Vagina (tissue), 2 donors: ENCODE data around the gene FZR1. TPM values are rescaled to one million over a fixed set of nuclear protein-coding genes. Genes with fewer than 3 reads are reported as not detected.

Source experiments
- DNase-seq, 2 donors: peaks; one replicate each; pipeline ENCODE4 v3.0.0-alpha.2; 2017; ENCODE audit errors: extremely low spot score in 2 of 2
- H3K27ac ChIP-seq: fragments of 200-600 bp; sonication (generic); one replicate; pipeline ENCODE4 v1.5.1; 2019
- H3K27me3 ChIP-seq: fragments of 200-600 bp; sonication (generic); one replicate; pipeline ENCODE4 v1.5.1; 2019
- H3K36me3 ChIP-seq, 2 donors: fragments of 200-600 bp; sonication (generic); one replicate each; pipeline ENCODE4 v1.5.1; 2017 to 2019
- H3K4me1 ChIP-seq: fragments of 200-600 bp; sonication (generic); one replicate; pipeline ENCODE4 v1.5.1; 2019
- H3K4me3 ChIP-seq, 2 donors: fragments of 200-600 bp; sonication (generic); 1 replicate in 1 of 2; 2 replicates in 1 of 2; pipeline ENCODE4 v1.5.1; 2016 to 2019
- H3K9me3 ChIP-seq: fragments of 200-600 bp; sonication (generic); one replicate; pipeline ENCODE4 v1.5.1; 2019
- POLR2A ChIP-seq, 2 donors: fragments of 450-650 bp; IDR thresholded peaks; one replicate each; pipeline ENCODE4 v1.6.1; 2017; ENCODE audit warnings: antibody characterized with exemption in 2 of 2, mild to moderate bottlenecking in 2 of 2, moderate library complexity in 2 of 2
- POLR2AphosphoS5 ChIP-seq, 2 donors: sonication (generic); formaldehyde crosslinking; IDR thresholded peaks; one replicate each; pipeline ENCODE4 v1.9.0; 2017; ENCODE audit warnings: antibody characterized with exemption in 2 of 2, mild to moderate bottlenecking in 2 of 2, low read depth in 1 of 2; ENCODE audit not compliant: insufficient read depth in 1 of 2
- intact Hi-C: fragments of 100-400 bp; cut with DNase I; formaldehyde crosslinking; loops from one replicate; pipeline ENCODE4 v1.15.1; 2023
- total RNA-seq: library from RNA; depleted of rRNA; stranded (reverse); fragments of >200 nt; gene quantifications from one replicate; pipeline ENCODE4 v1.2.3, GENCODE V29; 2016
- TF ChIP-seq, protein P1 (sequence below), 3 experiments: fragments of 450-650 bp in 2 of 3; fragments of 200-600 bp in 1 of 3; sonication (generic) in 1 of 3; IDR thresholded peaks; one replicate each; pipeline ENCODE4 v1.5.1; 2017 to 2019; ENCODE audit warnings: antibody characterized with exemption in 3 of 3, mild to moderate bottlenecking in 2 of 3, moderate library complexity in 2 of 3

The FZR1 gene
- total RNA-seq, 1 donor from 2014 or later = 29.2 TPM

- no peaks in the 10 kb centered on the region for H3K27me3 ChIP-seq
Measured at GRCh38 chr19:3537438-3538240, 31.5 kb downstream of the FZR1 start.

DNA sequence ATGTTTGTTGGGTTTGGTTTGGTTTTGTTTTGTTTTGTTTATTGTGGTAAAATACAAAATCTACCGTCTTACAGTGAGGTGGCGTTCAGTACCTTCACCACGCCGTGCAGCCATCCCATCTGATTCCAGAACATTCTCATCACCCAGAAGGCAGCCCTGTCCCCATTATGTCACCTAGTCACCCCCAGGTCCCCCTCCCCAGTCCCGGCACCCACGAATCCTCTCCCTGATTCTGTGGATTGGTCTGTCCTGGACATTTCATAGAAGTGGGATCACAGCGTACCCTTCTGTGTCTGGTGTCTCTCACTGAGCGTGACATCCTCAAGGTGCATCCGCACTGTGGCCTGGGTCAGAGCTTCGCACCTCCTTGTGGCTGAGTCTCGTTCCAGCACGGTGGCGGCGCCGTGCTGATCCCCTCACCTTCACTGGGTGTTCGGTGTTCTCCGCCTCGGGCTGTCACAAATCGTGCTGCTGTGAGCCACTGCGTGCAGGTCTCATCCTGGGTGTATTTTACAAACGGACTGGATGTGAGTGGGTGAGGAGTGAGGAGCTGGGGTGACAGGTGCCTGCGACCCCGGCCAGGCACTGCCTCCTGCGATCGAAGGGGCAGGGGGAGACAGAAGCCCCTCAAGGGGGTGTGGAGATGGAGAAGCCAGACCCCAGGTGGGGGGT lies 32.3 kb downstream of the FZR1 start:
- DNase-seq = no peak
- Histone ChIP-seq H3K4me1 (peaks cover 11% of the 10 kb centered on the region), H3K9me3 (no peaks in the 10 kb centered on the region), H3K36me3 (peaks cover 0 to 24% of the 10 kb centered on the region in 2 donors), H3K27me3 (no peaks in the 10 kb centered on the region), H3K27ac (no peak overlapping the region), H3K4me3 (no peak overlapping the region)
- intact Hi-C loops = no loop called here
- TF ChIP-seq, protein P1, sequence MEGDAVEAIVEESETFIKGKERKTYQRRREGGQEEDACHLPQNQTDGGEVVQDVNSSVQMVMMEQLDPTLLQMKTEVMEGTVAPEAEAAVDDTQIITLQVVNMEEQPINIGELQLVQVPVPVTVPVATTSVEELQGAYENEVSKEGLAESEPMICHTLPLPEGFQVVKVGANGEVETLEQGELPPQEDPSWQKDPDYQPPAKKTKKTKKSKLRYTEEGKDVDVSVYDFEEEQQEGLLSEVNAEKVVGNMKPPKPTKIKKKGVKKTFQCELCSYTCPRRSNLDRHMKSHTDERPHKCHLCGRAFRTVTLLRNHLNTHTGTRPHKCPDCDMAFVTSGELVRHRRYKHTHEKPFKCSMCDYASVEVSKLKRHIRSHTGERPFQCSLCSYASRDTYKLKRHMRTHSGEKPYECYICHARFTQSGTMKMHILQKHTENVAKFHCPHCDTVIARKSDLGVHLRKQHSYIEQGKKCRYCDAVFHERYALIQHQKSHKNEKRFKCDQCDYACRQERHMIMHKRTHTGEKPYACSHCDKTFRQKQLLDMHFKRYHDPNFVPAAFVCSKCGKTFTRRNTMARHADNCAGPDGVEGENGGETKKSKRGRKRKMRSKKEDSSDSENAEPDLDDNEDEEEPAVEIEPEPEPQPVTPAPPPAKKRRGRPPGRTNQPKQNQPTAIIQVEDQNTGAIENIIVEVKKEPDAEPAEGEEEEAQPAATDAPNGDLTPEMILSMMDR (IDR thresholded peaks at IDR 0.05) = no peak
- TF ChIP-seq POLR2A (IDR thresholded peaks at IDR 0.05) = no peak
- TF ChIP-seq POLR2AphosphoS5 (IDR thresholded peaks at IDR 0.05; ENCODE audit: insufficient read depth in 1 of 2, low read depth in 1 of 2) = no peak

More at GRCh38 chr19:3537438-3538240, 31.5 kb downstream of the FZR1 start:
- peak overlapping the region; percentile 17 for H3K27ac ChIP-seq
- TF ChIP-seq POLR2AphosphoS5 (IDR thresholded peaks at IDR 0.05; ENCODE audit: insufficient read depth in 1 of 2, low read depth in 1 of 2) = no peak
- no peak for TF ChIP-seq POLR2A (IDR thresholded peaks at IDR 0.05)
- TF ChIP-seq, protein P1 (IDR thresholded peaks at IDR 0.05) = no peak
- no peak for DNase-seq
- H3K4me3 ChIP-seq = no peak overlapping the region
- intact Hi-C loops = no loop called here
- H3K9me3 ChIP-seq = no peaks in the 10 kb centered on the region
- peaks cover 0 to 31% of the 10 kb centered on the region in 2 donors for H3K36me3 ChIP-seq
- peaks cover 11% of the 10 kb centered on the region for H3K4me1 ChIP-seq

GRCh38 chr19:3538965-3539755 lies 33.0 kb downstream of the FZR1 start, which contains the start of gene TEKTIP1:
Gene TEKTIP1, plus strand, starts transcription at chr19:3539174. Its CDS starts 4 bp downstream, at chr19:3539178.
- intact Hi-C loops = no loop called here
- DNase-seq = no peak
- Histone ChIP-seq H3K9me3 (no peaks in the 10 kb centered on the region), H3K27ac (no peak within 1 kb of the TSS), H3K4me1 (peaks cover 11% of the 10 kb centered on the region), H3K36me3 (peaks cover 0 to 16% of the 10 kb centered on the region in 2 donors), H3K4me3 (no peak within 1 kb of the TSS), H3K27me3 (no peaks in the 10 kb centered on the region)
- TF ChIP-seq POLR2AphosphoS5 (IDR thresholded peaks at IDR 0.05; ENCODE audit: insufficient read depth in 1 of 2, low read depth in 1 of 2) (no peak), POLR2A (IDR thresholded peaks at IDR 0.05) (no peak)
- TF ChIP-seq, protein P1 (IDR thresholded peaks at IDR 0.05) = no peak

DNA sequence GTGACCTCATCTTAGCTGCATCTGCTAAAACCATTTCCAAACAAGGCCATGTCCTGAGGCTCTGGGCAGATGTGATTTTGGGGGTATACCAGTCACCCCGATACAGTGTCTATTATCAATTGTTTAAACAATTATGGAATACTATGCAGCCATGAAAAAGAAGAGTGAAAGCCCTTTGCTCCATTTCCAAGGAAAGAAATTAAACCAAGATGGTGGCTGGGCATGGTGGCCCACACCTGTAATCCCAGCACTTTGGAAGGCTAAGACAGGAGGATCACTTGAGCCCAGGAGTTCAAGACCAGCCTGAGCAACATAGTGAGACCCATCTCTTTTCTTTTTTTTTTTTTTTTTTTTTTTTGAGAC lies 33.6 kb downstream of the FZR1 start:
- no peak for DNase-seq
- H3K4me3 ChIP-seq = no peak overlapping the region
- peaks cover 0 to 11% of the 10 kb centered on the region in 2 donors for H3K36me3 ChIP-seq
- H3K9me3 ChIP-seq = no peaks in the 10 kb centered on the region
- no peak overlapping the region for H3K27ac ChIP-seq
- TF ChIP-seq POLR2A (IDR thresholded peaks at IDR 0.05) (no peak), POLR2AphosphoS5 (IDR thresholded peaks at IDR 0.05; ENCODE audit: insufficient read depth in 1 of 2, low read depth in 1 of 2) (no peak)
- TF ChIP-seq, protein P1 (IDR thresholded peaks at IDR 0.05) = no peak
- H3K27me3 ChIP-seq = no peaks in the 10 kb centered on the region
- H3K4me1 ChIP-seq = peaks cover 11% of the 10 kb centered on the region
- intact Hi-C loops = loop anchor here (10.0 kb wide), 1 partner anchor 165 kb away; the partner anchor contains the start of genes PIP5K1C and TJP3
